CD4-positive, CD25-positive, alpha-beta regulatory T cell (primary cell): Measurements from ENCODE around the gene CD48. TPM values are rescaled to one million over a fixed set of nuclear protein-coding genes. Genes with fewer than 3 reads are reported as not detected.
A peak's percentile ranks its signal among the peaks of the same experiment; 100 is the strongest.

Experiments
- ATAC-seq, 2 donors: fragments of 150-1000 bp; cut with Tn5 transposase; one replicate each; pipeline ENCODE4 v1.10.0; 2021; ENCODE audit warnings: low read depth in 2 of 2, moderate number of reproducible peaks in 2 of 2, moderate library complexity in 1 of 2
- DNase-seq, 3 donors: peaks; one replicate each; pipeline versions ENCODE4 v3.0.0 to v3.0.0-alpha.2; 2012 to 2022; ENCODE audit warnings: mixed read lengths in 1 of 3
- H3K27ac ChIP-seq: one replicate; pipeline ENCODE4 v1.7.0; 2013; ENCODE audit warnings: mild to moderate bottlenecking, low read length; ENCODE audit not compliant: insufficient read depth, poor library complexity, severe bottlenecking
- H3K27me3 ChIP-seq: one replicate; pipeline ENCODE4 v1.7.0; 2013; ENCODE audit warnings: low read length; ENCODE audit not compliant: control insufficient read depth, insufficient read depth
- H3K36me3 ChIP-seq: one replicate; pipeline ENCODE4 v1.7.0; 2013; ENCODE audit warnings: mild to moderate bottlenecking, low read length, moderate library complexity; ENCODE audit not compliant: control insufficient read depth, insufficient read depth
- H3K4me1 ChIP-seq: 2 replicates; pipeline ENCODE4 v1.7.0; 2013; ENCODE audit warnings: mild to moderate bottlenecking, low read length; ENCODE audit not compliant: insufficient read depth, control insufficient read depth, poor library complexity, severe bottlenecking
- H3K4me3 ChIP-seq: one replicate; pipeline ENCODE4 v1.7.0; 2013; ENCODE audit warnings: low read depth, mild to moderate bottlenecking, low read length, moderate library complexity
- H3K9me3 ChIP-seq, 2 experiments: 1 replicate in 1 of 2; 2 replicates in 1 of 2; pipeline ENCODE4 v1.7.0; 2013; ENCODE audit warnings: low read length in 2 of 2, mild to moderate bottlenecking in 1 of 2, moderate library complexity in 1 of 2; ENCODE audit not compliant: control insufficient read depth in 2 of 2
- H3K27ac Mint-ChIP-seq, 3 donors: one replicate each; pipeline ENCODE4 v1.8.0; 2020 to 2022; ENCODE audit warnings: mild to moderate bottlenecking in 3 of 3, mixed read lengths in 3 of 3, moderate library complexity in 2 of 3
- H3K27me3 Mint-ChIP-seq: one replicate; pipeline ENCODE4 v1.8.0; 2022; ENCODE audit warnings: mild to moderate bottlenecking, mixed read lengths
- H3K36me3 Mint-ChIP-seq: one replicate; pipeline ENCODE4 v1.8.0; 2020; ENCODE audit warnings: mixed read lengths
- H3K4me1 Mint-ChIP-seq, 4 donors: one replicate each; pipeline ENCODE4 v1.8.0; 2020 to 2022; ENCODE audit warnings: mixed read lengths in 4 of 4, mild to moderate bottlenecking in 1 of 4
- H3K4me3 Mint-ChIP-seq, 4 donors: one replicate each; pipeline ENCODE4 v1.8.0; 2020 to 2022; ENCODE audit warnings: mild to moderate bottlenecking in 4 of 4, mixed read lengths in 4 of 4, moderate library complexity in 3 of 4
- H3K9me3 Mint-ChIP-seq, 7 donors: one replicate each; pipeline ENCODE4 v1.8.0; 2020 to 2022; ENCODE audit warnings: mixed read lengths in 7 of 7, mild to moderate bottlenecking in 3 of 7, moderate library complexity in 2 of 7
- polyA plus RNA-seq, 4 donors: library from polyadenylated mRNA; unstranded; fragments of 300-500 nt; fragmentation: Illumina TruSeq; gene quantifications; one replicate each; pipeline ENCODE4 v1.2.3, GENCODE V29; 2021
- total RNA-seq: library from RNA; stranded (reverse); gene quantifications from one replicate; pipeline ENCODE4 v1.2.3, GENCODE V29; 2022

Gene CD48
- total and polyA plus RNA-seq, 5 donors from 2014 or later, result 196 to 290 (median 242) TPM

DNA sequence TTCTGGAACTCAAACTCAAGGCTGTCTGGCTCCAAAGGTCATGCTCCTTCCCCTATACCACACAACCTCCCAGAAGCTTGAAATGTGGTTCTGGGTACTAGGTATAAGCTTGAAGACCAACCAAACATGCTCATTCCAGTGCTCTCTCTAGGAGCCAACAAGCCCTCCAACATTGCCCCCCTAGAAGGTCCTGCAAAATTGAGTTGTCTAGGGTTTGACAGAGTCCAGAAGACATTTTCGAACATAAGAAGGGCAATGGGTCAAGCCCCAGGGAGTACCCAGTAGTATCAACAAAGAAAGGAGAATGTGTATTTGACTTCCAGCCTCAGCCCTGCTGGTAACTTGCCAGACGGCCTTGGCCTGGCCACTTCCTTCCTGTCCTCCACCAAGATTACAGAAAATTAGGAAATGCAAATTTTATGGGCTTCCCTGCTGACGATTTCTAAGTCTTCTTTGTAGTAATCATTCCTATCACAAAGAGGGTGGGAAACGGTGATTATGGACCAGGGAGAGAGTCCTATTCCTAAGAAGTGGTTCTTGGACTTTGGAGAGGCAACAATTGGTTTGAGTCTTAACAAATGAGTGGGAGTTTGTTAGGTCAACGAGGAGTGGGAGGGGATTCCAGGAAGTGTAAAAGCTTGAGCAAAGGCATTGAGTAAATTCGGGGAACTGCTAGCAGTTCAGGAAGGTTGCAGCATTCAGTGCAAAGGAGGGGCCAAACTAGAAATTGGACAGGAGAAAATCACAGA lies 46.1 kb downstream of the CD48 start:
- Mint-ChIP-seq H3K27me3 (no peaks in the 10 kb centered on the region), H3K4me3 (peak overlapping the region; percentile 40 to 80 (median 52)), H3K27ac (peak overlapping the region; percentile 79 to 95 (median 86)), H3K9me3 (peaks cover 0 to 2% (median 0%) of the 10 kb centered on the region in 7 donors), H3K4me1 (peaks cover 42 to 75% (median 54%) of the 10 kb centered on the region in 4 donors), H3K36me3 (peaks cover 5% of the 10 kb centered on the region)
- Histone ChIP-seq H3K36me3 (no peaks in the 10 kb centered on the region), H3K4me1 (peaks cover 46% of the 10 kb centered on the region), H3K9me3 (no peaks in the 10 kb centered on the region), H3K4me3 (peak overlapping the region; percentile 74), H3K27ac (peak overlapping the region; percentile 77), H3K27me3 (no peaks in the 10 kb centered on the region)
- ATAC-seq, result peak in 1 of 2 donors; percentile 16
- peak in 1 of 3 donors; percentile 68 for DNase-seq

GRCh38 chr1:160664573-160665051 lies 47.0 kb downstream of the CD48 start:
- Mint-ChIP-seq H3K4me1 (peaks cover 45 to 80% (median 55%) of the 10 kb centered on the region in 4 donors), H3K27me3 (no peaks in the 10 kb centered on the region), H3K27ac (peak overlapping the region; percentile 79 to 95 (median 86)), H3K36me3 (peaks cover 5% of the 10 kb centered on the region), H3K4me3 (peak overlapping the region; percentile 29 to 80 (median 73)), H3K9me3 (peaks cover 0 to 5% (median 1%) of the 10 kb centered on the region in 7 donors)
- Histone ChIP-seq H3K9me3 (no peaks in the 10 kb centered on the region), H3K27ac (peak overlapping the region; percentile 77), H3K4me3 (peak overlapping the region; percentile 74), H3K4me1 (peaks cover 46% of the 10 kb centered on the region), H3K36me3 (no peaks in the 10 kb centered on the region), H3K27me3 (no peaks in the 10 kb centered on the region)
- DNase-seq (peak in 2 of 3 donors; percentile 56 to 86), ATAC-seq (peak; percentile 83 to 92)

DNA sequence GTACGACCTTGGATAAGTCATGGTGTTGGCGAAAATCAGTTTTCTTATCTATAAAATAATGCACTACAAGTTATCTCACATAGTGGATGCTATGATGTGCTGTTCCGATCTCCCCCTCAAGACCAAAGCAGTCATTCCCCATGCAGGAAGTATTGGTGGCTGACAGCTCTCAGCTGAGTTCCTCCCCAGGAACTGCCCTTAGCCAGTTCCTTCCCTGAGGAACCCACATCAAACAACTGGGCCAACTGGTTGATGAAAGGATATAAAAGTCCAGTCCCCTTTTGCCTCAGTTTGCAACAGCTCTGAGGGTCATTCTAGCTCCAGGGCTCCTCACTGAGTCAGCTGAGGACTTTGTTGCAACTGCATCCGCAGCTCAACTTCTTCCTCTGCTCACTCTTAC lies 48.7 kb downstream of the CD48 start:
- peaks cover 49% of the 10 kb centered on the region for H3K4me1 ChIP-seq
- peak overlapping the region in 1 of 3 donors; percentile 82 for H3K27ac Mint-ChIP-seq
- peaks cover 48 to 94% (median 62%) of the 10 kb centered on the region in 4 donors for H3K4me1 Mint-ChIP-seq
- peak overlapping the region; percentile 8 for H3K4me3 ChIP-seq
- no peaks in the 10 kb centered on the region for H3K36me3 ChIP-seq
- peak overlapping the region in 2 of 4 donors; percentile 34 to 54 for H3K4me3 Mint-ChIP-seq
- H3K27me3 ChIP-seq, result no peaks in the 10 kb centered on the region
- H3K36me3 Mint-ChIP-seq, result peaks cover 5% of the 10 kb centered on the region
- DNase-seq, result no peak
- no peaks in the 10 kb centered on the region for H3K9me3 ChIP-seq
- no peak overlapping the region for H3K27ac ChIP-seq
- ATAC-seq, result no peak
- peaks cover 0 to 5% (median 1%) of the 10 kb centered on the region in 7 donors for H3K9me3 Mint-ChIP-seq
- H3K27me3 Mint-ChIP-seq, result no peaks in the 10 kb centered on the region

- H3K4me3 Mint-ChIP-seq, result no peak overlapping the region
Measured at GRCh38 chr1:160659566-160659965, 52.1 kb downstream of the CD48 start.

DNA sequence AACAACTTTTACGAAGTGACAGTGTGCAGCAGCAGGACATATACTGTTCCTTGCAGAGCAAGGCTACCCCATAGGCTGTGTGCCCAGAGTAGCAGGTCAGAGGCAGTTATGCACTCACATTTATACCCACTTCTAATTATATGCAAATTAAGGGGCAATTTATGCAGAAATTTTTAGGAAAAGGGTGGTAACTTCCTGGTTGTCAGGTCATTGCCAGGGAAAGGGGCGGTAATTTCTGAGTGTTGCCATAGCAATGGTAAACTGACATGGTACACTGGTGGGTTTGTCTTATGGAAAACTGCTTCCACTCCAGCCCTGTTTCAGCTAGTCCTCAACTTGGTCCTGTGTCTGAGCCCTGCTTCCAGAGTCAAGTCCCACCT lies 52.8 kb downstream of the CD48 start:
- no peak for ATAC-seq
- Histone ChIP-seq H3K27ac (peak overlapping the region; percentile 35), H3K9me3 (no peaks in the 10 kb centered on the region)

More at GRCh38 chr1:160659566-160659965, 52.1 kb downstream of the CD48 start:
- Mint-ChIP-seq H3K4me1 (peaks cover 34 to 85% (median 55%) of the 10 kb centered on the region in 4 donors), H3K27ac (peak overlapping the region in 1 of 3 donors; percentile 84), H3K36me3 (peaks cover 5% of the 10 kb centered on the region), H3K9me3 (peaks cover 0 to 5% (median 2%) of the 10 kb centered on the region in 7 donors), H3K27me3 (no peaks in the 10 kb centered on the region)
- DNase-seq (no peak), ATAC-seq (no peak)
- peaks cover 37% of the 10 kb centered on the region for H3K4me1 ChIP-seq
- H3K9me3 ChIP-seq, result no peaks in the 10 kb centered on the region
- no peak overlapping the region for H3K4me3 ChIP-seq
- no peak overlapping the region for H3K27ac ChIP-seq
- H3K27me3 ChIP-seq, result no peaks in the 10 kb centered on the region
- H3K36me3 ChIP-seq, result no peaks in the 10 kb centered on the region

GRCh38 chr1:160658162-160658813 lies 53.3 kb downstream of the CD48 start:
- Mint-ChIP-seq H3K4me1 (peaks cover 25 to 84% (median 47%) of the 10 kb centered on the region in 4 donors), H3K36me3 (peaks cover 5% of the 10 kb centered on the region), H3K4me3 (peak overlapping the region in 2 of 4 donors; percentile 7 to 39), H3K27ac (peak overlapping the region in 2 of 3 donors; percentile 65 to 82), H3K9me3 (peaks cover 0 to 5% (median 2%) of the 10 kb centered on the region in 7 donors), H3K27me3 (no peaks in the 10 kb centered on the region)
- no peaks in the 10 kb centered on the region for H3K36me3 ChIP-seq
- no peaks in the 10 kb centered on the region for H3K9me3 ChIP-seq
- no peaks in the 10 kb centered on the region for H3K27me3 ChIP-seq
- peak overlapping the region; percentile 35 for H3K27ac ChIP-seq
- no peak for ATAC-seq
- H3K4me1 ChIP-seq, result peaks cover 27% of the 10 kb centered on the region
- DNase-seq, result no peak
- no peak overlapping the region for H3K4me3 ChIP-seq

More for the DNA sequence above, 52.8 kb downstream of the CD48 start:
- Histone ChIP-seq H3K36me3 (no peaks in the 10 kb centered on the region), H3K4me1 (peaks cover 30% of the 10 kb centered on the region), H3K4me3 (no peak overlapping the region), H3K27me3 (no peaks in the 10 kb centered on the region)
- Mint-ChIP-seq H3K27me3 (no peaks in the 10 kb centered on the region), H3K27ac (peak overlapping the region in 2 of 3 donors; percentile 59 to 82), H3K4me1 (peaks cover 28 to 84% (median 50%) of the 10 kb centered on the region in 4 donors), H3K4me3 (peak overlapping the region in 1 of 4 donors; percentile 10), H3K36me3 (peaks cover 5% of the 10 kb centered on the region), H3K9me3 (peaks cover 0 to 5% (median 2%) of the 10 kb centered on the region in 7 donors)
- DNase-seq, result no peak

- Mint-ChIP-seq H3K27me3 (no peaks in the 10 kb centered on the region), H3K4me1 (peaks cover 18 to 84% (median 42%) of the 10 kb centered on the region in 4 donors), H3K9me3 (peaks cover 0 to 5% (median 2%) of the 10 kb centered on the region in 7 donors), H3K4me3 (peak overlapping the region; percentile 7 to 39 (median 21)), H3K36me3 (peaks cover 5% of the 10 kb centered on the region), H3K27ac (peak overlapping the region; percentile 43 to 82 (median 65))
- Histone ChIP-seq H3K27ac (peak overlapping the region; percentile 35), H3K4me1 (peaks cover 23% of the 10 kb centered on the region), H3K9me3 (no peaks in the 10 kb centered on the region), H3K4me3 (peak overlapping the region; percentile 11), H3K36me3 (no peaks in the 10 kb centered on the region), H3K27me3 (no peaks in the 10 kb centered on the region)
- ATAC-seq, result no peak
- DNase-seq, result no peak
Measured at GRCh38 chr1:160657250-160657781, 54.3 kb downstream of the CD48 start.
